HG03457 (cell line): ENCODE data around the gene CBFA2T3.

Experiments
- ATAC-seq: cut with Tn5 transposase; IDR thresholded peaks from one replicate; pipeline ENCODE4 v1.9.1; 2021; ENCODE audit warnings: moderate number of reproducible peaks; ENCODE audit not compliant: unreplicated experiment

CBFA2T3 gene

DNA sequence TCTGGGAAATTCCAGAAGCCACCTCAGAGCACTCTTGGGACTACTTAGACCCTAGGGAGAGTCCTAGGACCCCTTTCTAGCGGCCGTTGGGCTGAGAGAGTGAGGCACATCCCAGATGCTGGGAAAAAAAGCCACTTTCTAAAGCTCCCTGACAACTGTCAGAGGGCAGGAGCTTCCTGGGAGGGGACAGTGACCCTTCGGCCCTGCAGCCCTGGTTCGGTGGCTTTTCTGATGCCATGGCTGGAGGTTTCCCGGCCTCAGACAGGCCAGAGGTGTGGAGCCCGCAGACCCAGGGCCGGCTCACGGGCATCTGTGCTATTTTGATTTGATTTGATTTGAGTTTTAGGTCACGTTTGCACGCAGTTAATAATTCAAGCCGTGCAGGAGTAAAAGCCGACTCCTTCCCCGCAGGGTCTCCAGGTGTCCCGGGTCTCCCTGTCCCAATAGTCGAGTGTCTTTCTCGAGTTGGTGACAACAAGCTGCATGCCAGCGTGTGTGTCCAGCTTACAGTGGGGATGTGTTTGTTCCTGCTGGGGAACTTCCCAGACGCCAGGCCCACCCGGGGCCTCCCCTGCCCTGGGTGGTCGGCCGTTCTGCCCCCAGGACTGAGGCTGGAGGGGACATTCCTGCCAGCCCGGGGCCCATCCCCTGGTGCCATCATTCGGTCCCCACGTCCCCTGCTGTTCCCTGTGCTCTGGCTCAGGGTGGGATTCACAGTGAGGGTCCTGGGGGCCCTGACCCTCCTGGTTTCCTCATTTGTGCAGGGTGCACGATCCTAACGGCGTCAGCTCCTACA, 1.0 kb upstream of the CBFA2T3 start:
- ATAC-seq = no peak

DNA sequence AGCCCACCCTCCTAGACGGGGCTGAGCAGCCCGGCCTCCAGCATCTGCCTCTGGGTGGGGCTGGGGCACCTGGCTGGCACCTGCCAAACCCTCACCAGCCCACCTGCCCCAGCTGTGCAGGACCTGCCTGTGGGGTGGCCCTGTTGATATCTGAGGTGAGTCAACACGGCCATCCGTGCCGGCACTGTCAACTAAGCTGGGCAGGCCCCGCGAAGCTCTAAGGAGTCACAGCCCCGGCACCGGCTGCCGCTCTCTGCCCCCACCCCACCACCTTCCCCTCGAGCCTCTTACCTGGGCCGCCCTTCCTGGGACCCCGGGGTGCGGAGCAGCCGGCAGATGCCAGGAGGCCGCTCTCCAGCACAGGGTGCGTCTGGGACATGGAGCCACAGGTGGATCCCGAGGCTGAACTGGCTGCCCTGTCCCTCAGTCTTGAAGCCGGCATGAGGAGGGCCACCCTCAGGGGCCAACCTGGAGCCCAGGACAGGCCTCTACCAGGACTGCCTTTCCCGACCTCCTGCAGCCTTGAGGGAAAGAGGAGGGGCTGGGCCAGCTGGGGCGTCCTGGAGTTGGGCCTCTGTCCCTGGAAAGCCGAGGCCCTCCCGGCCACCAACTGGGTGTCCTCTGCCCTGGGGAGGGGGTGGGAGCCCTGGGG, 515 bp downstream of the CBFA2T3 start:
- no peak for ATAC-seq

DNA sequence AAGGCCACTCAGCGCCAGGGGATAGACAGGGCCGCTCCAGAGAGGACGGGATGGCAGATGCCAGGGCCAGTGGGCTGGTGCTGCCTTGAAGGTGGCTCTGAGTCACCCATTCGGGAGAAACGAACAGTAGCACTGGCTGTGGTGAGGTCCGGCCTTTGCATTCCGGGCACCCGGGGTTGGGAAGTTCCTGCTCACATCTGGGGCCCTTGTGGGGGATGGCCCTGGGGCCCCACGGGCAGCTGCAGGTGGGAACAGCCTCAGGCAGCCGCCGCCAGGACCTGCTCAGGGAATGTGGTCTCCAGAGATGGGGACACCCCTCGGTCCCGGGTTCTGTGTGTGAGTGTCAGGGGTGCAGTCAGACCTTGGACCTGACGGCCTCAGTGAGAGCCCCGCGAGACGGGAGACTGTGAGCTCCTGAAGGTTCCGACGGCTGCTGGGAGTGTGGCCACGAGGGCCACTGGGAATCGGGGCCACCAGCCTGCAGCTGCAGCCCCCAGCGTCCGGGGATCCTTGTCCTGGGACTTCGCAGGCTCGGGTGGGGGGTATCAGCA, 1.4 kb downstream of the CBFA2T3 start:
- no peak for ATAC-seq

DNA sequence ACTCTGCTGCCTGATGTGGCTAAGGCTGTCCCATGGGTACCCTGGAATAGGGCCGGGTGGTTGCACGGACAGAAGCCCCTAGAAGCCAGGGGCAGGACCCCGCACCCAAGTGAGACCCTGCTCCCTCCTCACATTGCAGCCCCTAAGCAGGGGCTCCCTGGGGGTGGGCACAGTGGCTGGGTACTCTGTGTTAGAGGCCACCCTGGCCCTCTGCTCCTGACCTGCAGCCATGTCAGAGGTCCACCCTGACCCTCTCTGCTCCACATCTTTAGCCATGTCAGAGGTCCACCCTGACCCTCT, 2.1 kb downstream of the CBFA2T3 start:
- no peak for ATAC-seq

DNA sequence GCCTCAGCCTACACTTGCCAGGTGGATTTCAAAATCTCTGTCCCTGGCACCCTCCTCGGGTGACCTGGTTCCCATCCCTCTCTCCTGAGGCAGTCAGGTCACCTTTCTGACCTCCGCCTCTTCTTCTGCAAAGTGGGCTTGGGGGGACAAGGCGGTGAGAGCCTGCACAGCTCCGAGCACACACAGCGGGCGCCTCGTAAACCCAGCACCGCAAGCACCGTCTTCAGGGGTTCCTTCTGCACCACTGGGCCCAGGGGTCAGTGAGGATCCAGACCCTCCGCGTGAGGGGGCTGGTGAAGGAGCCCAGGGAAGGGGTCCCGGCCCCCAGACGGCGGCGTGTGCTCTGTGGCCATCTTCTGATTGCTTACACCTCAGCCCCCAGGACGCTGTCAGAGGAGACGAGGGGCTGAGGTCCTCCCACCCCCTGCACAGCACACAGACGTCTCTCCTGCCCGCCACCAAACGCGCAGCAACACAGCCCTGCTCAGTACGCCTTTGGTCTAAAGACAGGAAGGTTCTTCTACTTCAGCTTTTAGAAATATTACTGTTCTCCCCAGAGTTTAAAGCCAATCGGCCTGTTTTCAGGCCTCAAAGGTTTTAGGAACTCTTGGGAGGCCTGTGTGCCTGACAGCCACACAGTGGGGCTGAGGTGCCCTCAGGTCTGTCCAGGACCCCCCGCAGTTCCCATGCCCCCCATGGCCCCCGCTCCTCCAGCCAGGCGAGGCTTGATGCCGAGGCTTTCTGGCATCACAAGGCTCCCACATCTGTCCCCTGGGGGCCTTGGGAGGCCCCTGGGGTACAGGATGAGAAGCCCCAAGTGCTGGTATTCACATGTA, 2.7 kb downstream of the CBFA2T3 start:
- ATAC-seq = no peak

DNA sequence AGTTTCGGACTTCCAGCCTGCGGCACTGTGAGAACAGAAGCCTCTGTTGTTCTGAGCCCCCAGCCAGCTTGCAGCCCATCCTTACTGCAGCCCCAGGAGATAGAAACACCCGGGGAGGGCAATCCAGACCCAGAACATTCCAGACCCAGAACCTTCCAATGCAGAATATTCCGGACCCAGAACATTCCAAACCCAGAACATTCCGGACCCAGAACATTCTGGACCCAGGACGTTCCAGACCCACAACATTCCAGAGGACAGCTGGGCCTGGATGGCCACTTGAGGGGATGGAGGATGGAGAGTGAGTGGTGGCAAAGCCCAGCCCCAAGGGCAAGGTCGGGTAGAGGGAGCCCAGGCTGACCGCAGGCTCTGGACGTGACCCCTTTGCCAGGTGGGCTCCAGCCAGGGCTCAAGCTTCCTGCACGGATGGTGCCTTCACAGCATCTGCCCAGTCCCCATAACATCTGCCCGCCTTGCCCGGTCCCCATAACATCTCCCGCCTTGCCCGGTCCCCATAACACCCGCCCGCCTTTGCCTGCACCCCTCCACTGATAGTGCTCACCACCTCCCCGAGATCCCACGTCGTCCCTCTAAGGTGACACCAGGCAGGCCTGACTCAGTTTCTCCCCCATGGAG, 3.5 kb downstream of the CBFA2T3 start:
- ATAC-seq = no peak

DNA sequence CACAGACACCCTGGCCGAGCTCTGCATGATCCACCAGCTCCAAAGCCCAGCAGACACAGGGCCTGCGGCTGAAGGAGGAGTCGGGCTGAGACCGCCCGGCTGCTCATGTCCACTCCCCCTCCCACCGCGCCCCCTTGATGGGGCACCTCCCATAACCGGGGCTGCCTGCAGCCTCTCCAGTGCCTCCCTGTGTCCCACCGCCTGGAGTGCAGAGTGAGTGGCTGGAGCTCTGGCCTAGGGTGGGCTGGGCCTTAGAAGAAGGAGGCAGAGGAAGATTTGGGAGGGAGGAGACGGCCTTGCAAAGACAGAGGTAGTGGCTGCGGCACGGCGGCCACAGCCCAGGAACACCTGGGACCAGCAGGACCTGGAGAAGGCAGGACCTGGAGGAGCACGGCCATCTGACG, 4.0 kb downstream of the CBFA2T3 start:
- ATAC-seq = no peak

DNA sequence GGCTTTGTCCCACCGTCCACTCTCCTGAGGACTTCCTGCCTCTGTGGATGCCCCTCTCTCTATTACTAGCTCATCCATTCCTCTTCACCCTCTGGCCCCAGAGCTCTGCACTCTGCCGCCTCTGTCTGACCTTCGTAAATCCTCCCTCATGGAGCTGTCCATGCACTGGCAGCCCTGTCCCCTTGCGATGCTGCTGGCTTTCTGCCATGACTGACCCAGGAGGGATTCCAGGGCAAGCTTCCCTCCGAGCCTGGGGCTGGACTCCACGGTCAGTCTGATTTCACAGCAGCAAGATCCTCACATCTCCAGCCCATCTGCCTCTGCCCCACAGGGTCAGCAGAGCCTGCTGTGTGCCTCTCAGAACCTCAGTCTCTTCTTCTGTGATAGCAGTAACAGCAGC, 4.7 kb downstream of the CBFA2T3 start:
- ATAC-seq = no peak

DNA sequence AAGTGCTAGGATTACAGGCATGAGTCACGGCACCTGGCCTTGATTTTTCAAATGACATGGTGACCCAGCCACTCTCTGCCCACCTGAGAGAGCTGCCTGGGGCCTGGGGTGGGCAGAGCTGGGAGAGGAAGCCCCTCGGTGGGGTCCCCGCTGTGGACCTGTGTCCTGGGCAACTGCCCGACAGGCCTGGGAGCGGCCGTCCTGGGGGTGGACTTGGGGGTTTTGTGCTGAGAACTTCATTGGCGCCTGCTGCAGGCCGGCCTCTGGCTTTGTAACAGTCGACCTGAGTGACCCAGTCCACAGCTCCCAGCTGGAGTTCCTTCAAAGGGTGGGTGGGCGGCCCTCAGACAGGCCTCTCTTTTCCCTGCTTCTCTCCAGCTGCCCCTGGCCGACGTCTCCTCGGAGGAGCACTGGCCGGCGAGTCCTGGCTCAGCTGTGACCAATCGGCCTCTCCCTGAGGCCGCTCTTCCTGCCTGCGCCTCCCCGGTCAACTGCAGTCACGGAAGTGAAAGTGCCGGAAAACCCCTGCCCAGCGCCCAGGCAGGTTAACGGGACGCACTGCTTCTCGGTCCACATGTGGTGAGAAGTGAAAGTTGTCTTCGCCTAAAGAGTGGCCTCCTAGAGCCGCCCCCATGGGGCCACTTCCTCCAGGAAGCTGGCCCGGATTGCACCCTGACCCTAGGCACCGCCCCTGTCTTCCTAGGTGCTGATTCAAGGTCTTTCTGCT, 5.5 kb downstream of the CBFA2T3 start:
- ATAC-seq = no peak

DNA sequence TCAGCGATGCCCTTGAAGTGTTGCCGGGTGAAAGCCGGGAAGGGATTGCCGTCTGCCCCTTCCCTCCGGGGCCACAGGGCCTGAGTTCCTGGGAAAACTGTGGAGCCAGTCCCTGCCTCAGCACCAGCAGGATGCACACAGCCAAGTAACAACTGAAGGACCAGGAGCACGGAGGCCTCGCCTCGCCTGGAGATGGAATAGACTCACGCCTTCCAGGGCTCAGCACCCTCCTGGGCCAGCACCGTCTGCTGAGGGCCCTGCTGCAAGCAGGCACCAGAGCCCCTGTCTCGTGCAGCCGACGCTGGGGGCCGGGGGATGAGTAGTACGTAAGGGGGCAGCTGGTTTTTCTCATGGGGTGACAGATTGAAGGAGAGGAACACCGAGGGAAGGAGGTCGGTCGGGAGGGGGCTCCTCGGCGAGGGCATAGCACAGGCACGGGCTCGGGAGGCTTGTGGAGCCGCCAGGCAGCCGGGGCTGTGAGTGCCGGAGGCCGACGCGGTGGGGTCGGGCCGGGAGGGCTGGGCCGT, 6.4 kb downstream of the CBFA2T3 start:
- no peak for ATAC-seq

DNA sequence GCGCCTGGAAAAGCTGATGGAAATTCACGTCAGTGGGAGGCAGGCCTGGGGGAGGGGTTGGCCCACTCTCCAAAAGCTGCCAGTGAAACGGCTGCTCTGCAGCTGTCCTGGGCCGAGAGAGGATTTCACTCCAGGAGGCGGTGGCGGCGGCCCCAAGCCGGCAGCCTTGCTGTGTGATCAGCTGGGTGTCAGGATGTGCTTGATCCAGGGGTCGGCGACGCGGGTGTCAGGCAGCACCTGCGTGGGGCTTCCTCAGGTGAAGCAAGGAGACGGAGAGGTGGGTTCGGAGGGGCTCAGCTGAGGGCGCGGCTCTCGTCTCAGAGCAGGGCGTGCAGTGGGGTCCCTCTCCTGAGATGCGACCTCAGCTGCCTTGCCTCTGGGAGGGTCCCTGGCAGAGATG, 7.0 kb downstream of the CBFA2T3 start:
- no peak for ATAC-seq

DNA sequence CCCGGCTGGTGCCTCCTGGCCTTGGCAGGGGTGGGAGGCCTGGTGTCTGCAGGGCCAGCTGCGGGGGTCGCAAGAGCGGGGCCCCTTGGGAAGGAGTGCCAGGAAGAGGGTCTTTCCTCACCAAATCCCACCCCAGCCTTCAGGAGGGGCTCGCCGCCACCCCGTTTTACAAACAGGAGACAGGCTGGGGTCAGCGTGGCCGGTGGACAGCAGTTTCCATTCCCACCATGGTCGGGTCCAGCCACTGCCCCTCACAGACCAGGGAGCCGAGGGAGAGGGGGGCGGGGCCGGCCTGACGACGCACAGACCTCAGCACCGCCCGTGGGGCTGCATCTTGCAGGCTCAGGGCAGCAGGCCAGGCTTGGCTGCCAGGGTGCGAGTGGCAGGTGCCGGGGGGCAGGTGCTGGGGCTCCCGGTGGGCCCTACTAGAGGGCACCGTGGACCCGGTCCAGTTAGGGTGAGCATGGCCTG, 7.6 kb downstream of the CBFA2T3 start:
- no peak for ATAC-seq

DNA sequence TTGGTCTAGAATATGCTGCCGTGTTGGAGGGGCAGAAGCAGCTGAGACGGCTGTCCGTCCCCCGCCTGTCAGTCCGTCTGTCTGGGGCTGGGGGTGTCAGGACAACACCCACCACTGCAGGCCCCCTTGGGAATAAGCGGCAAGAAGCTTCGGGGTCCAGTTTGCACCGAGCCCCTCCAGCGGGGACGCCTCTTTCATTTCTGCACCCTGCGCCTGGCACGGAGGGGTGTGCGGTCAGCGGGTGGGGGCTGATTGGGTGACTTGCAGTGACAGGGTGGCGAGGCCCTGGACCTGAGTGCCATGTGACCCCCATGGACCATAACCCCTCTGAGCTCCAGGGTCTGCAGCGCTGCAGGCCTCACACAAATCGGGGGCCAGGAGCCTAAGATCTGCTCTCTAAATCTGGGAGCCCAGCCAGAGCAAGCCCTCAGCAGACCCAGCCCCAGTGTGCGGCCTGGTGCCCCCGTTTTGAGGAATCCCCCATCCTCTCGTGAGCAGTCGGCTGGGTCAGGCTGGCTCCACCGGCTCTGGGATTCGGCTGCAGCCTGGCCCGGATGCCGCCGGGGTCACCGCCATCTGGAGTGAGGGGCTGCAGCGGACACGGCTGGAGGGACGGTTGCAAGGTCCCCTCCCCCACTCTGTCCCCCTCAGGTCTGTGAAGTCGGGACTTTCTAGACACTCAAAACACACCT, 8.3 kb downstream of the CBFA2T3 start:
- ATAC-seq = no peak

DNA sequence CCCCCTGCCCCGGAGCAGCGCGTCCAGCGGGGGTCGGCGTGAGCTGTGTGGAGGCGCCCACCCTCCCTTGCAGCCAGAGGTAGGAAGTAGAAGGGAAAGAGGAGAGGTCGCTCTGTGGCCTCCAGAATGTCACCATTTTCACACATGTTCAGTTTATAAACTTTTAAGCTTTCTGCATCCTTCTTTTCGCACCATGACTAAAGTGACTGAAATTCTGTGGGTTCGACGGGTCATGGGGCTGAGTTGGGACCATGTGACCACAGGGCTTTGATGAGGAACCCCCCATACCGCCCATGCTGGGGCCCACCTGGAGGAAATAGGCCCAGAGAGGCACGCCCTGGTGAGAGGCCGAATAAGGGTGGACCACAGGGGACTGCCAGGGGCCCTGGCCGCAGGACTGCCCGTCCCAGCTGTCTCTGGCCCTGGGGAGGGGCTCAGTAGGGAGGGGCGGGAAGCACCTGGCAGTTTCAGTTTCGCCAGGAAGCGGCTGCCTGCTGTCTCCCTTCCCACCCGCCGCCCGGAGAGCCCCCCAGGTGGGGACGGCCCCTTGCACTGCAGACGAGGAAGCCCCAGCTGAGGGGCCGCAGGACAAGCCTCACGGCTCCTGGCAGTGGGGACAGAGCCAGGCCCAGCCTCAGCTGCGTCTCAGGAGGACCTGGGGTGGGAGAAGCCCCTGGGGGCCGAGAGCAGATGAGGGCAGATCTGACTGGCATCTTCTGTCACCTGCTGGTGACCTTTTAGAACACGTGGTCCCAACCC, 9.0 kb downstream of the CBFA2T3 start:
- ATAC-seq = peak; percentile 45

DNA sequence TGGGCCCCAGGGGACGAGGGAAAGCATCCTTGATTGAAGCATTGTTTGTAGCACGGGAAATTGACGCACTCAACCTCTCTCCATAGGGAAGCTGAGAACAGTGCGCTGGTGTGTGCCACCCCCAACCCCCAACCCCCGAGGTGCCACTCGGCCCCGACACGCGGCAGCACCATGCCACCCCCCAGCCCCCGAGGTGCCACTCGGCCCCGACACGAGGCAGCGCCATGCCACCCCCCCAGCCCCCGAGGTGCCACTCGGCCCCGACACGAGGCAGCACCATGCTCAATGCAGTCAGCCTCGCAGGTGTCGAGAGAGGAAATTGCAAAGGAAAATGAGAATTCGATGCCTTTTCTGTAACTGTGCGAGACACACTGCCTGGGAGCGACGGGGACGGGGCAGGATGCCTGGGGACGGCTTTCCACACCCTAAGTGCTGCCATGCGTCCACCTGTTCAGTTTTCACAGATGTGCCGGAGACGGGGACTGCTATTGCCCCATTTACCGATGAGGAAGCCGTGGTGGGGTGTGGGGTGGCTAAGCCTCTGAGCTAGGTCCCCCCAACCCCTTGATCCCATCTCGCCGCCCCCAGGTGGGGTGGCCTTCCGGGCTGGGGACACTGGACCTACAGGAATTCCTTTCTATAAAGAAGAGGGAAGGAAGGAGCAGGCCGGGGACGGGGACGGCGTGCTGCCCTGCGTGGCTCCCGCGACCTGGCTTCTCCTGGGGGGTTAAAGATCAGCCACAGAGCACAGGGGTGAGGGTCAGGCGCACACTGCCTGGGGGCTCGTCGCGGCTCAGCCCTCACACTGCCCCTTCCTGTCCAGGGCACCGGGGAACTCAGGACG, 9.8 kb downstream of the CBFA2T3 start:
- no peak for ATAC-seq

DNA sequence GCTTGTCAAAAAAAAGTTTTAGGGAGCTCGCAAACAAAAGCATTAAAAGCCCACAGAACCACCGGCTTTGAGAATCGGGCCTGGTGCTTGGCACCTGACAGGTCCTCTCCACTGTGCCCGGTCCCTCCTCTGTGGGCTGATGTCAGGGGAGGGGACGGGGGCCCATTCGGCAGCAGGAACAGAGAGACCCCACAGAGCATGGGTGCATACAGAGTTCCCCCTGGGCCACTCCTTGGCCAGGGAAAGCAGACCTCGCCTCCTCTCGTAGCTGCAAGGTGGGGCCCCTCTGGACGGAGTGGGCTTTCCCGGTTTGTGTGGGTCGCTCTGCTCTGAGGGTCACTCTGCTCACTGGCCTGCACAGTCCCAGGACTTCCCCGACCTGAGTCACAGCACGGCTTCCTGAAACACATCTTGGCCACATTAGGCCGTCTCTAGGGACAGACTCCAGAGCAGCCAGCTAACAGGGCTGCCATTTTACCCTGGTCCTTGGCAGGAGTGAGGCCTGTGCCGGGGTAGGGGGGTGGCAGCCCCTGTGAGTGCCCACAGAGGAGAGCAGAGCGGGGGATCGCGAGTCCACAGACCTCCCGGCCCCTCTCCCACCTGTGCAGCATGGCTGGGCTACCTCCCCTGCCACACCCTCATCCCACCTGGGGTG, 11.1 kb downstream of the CBFA2T3 start:
- no peak for ATAC-seq

DNA sequence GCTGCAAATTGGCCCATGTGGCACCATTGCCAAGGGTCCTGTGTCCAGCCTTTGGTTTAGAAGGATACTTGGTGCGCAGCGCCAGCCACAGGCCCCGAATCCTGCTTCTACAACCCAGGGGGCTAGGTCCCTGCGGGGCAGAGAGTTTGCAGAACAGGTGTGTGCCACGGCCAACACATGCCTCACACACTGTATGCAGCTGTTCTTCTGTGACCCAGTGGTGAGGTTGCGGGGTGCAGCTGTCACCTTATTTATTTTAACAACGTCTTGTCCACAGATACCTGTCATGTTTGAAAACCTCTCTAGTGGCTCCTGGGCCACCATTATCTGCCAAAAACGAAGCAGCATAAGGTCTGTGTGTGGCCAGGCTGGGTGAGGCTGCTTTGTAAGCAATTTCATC, 11.6 kb downstream of the CBFA2T3 start:
- ATAC-seq = no peak
